Keratinocyte (primary cell): ENCODE measurements around the gene BCAS4. TPM values are rescaled to one million over a fixed set of nuclear protein-coding genes. Genes with fewer than 3 reads are reported as not detected.

Experiments used
- DNase-seq: peaks from one replicate; pipeline ENCODE4 v3.0.0-alpha.2; 2011; ENCODE audit warnings: low read depth, missing footprints, low spot score
- FAIRE-seq: peaks from 2 replicates; lab custom pipeline; 2011; peaks lifted over from hg19 to GRCh38; lab: Jason Lieb, UNC
- H2AFZ ChIP-seq: 2 replicates; pipeline ENCODE4 v1.6.0; 2012; ENCODE audit warnings: low read length, control low read depth, inconsistent platforms; ENCODE audit not compliant: control insufficient read depth
- H3K27ac ChIP-seq: 2 replicates; pipeline ENCODE4 v1.5.1; 2011; ENCODE audit warnings: low read length; ENCODE audit not compliant: control insufficient read depth, insufficient read depth
- H3K27me3 ChIP-seq: 3 replicates; pipeline ENCODE4 v1.6.0; 2011; ENCODE audit warnings: low read length; ENCODE audit not compliant: control insufficient read depth, insufficient read depth; ENCODE audit errors: extremely low read depth
- H3K36me3 ChIP-seq, 2 experiments: 2 replicates in 1 of 2; 3 replicates in 1 of 2; pipeline ENCODE4 v1.5.1; 2011; ENCODE audit warnings: low read length in 2 of 2, mild to moderate bottlenecking in 1 of 2; ENCODE audit not compliant: control insufficient read depth in 2 of 2, insufficient read depth in 2 of 2; ENCODE audit errors: extremely low read depth in 1 of 2
- H3K4me1 ChIP-seq: 3 replicates; pipeline ENCODE4 v1.5.1; 2011; ENCODE audit warnings: low read length; ENCODE audit not compliant: control insufficient read depth, insufficient read depth; ENCODE audit errors: extremely low read depth
- H3K4me2 ChIP-seq: 3 replicates; pipeline ENCODE4 v1.6.0; 2011; ENCODE audit warnings: low read depth, low read length; ENCODE audit not compliant: control insufficient read depth, insufficient read depth; ENCODE audit errors: extremely low read depth
- H3K4me3 ChIP-seq, 3 experiments: fragments of 200-600 bp in 1 of 3; sonication (generic) in 1 of 3; 2 replicates in 2 of 3; 3 replicates in 1 of 3; pipeline ENCODE4 v1.5.1; 2011 to 2016; ENCODE audit warnings: low read length in 3 of 3, mild to moderate bottlenecking in 3 of 3, control low read depth in 2 of 3, inconsistent platforms in 1 of 3, low read depth in 1 of 3, mixed read lengths in 1 of 3, mixed run types in 1 of 3, moderate library complexity in 1 of 3; ENCODE audit not compliant: control insufficient read depth in 2 of 3, insufficient read depth in 2 of 3; ENCODE audit errors: extremely low read depth in 1 of 3
- H3K79me2 ChIP-seq: 2 replicates; pipeline ENCODE4 v1.6.0; 2012; ENCODE audit warnings: low read length; ENCODE audit not compliant: control insufficient read depth, insufficient read depth
- H3K9ac ChIP-seq: 3 replicates; pipeline ENCODE4 v1.6.0; 2011; ENCODE audit warnings: low read length; ENCODE audit not compliant: control insufficient read depth, insufficient read depth; ENCODE audit errors: extremely low read depth
- H3K9me1 ChIP-seq: 3 replicates; pipeline ENCODE4 v1.6.0; 2011; ENCODE audit warnings: low read length; ENCODE audit not compliant: control insufficient read depth, insufficient read depth; ENCODE audit errors: extremely low read depth
- H3K9me3 ChIP-seq: 2 replicates; pipeline ENCODE4 v1.5.1; 2012; ENCODE audit warnings: low read depth, low read length; ENCODE audit not compliant: control insufficient read depth
- H4K20me1 ChIP-seq: 3 replicates; pipeline ENCODE4 v1.6.0; 2011; ENCODE audit warnings: low read length; ENCODE audit not compliant: control insufficient read depth, insufficient read depth; ENCODE audit errors: extremely low read depth
- CTCF ChIP-seq, 3 experiments: IDR thresholded peaks in 1 of 3; conservative IDR thresholded peaks in 1 of 3; optimal IDR thresholded peaks in 1 of 3; 2 replicates in 2 of 3; 3 replicates in 1 of 3; pipeline versions ENCODE3 to v1.5.1; 2011; ENCODE audit warnings: low read length in 3 of 3, mild to moderate bottlenecking in 3 of 3, moderate library complexity in 2 of 3, control low read depth in 1 of 3, inconsistent platforms in 1 of 3; ENCODE audit not compliant: insufficient read depth in 2 of 3; ENCODE audit errors: extremely low read depth in 1 of 3
- EZH2 ChIP-seq: IDR thresholded peaks from one replicate; pipeline ENCODE4 v1.6.1; 2012; ENCODE audit warnings: inconsistent platforms, mild to moderate bottlenecking, low read length, moderate library complexity
- dilution Hi-C: fragments of 300-500 bp; cut with MboI; formaldehyde crosslinking; loops from one replicate; pipeline ENCODE4 v1.7.0; 2020; ENCODE audit warnings: low sequenced_read_pairs; ENCODE audit not compliant: extremely low pct_ligation_motif_present
- polyA plus RNA-seq, 5 experiments: library from polyadenylated mRNA; depleted of rRNA in 3 of 5; stranded (reverse) in 3 of 5; stranded (forward) in 1 of 5; unstranded in 1 of 5; fragments of >200 nt; gene quantifications; 1 replicate in 1 of 5; 2 replicates in 3 of 5; 3 replicates in 1 of 5; pipeline versions ENCODE4 v1.2.1 to v1.2.3, GENCODE V29; 2011 to 2012; ENCODE audit warnings: missing spikeins in 2 of 5, low read depth in 1 of 5, low replicate concordance in 1 of 5

The BCAS4 gene
- polyA plus RNA-seq, 1 donor (not counting 4 experiments of a cell fraction or from before 2014, with no cell fraction given), result 13.8 TPM

- Histone ChIP-seq H3K9me1 (peaks cover 5% of the 10 kb centered on the region), H4K20me1 (peaks cover 20% of the 10 kb centered on the region), H3K9ac (no peak overlapping the region), H3K9me3 (no peaks in the 10 kb centered on the region), H3K36me3 (peaks cover 9 to 10% of the 10 kb centered on the region in 2 experiments), H3K79me2 (peaks cover 99% of the 10 kb centered on the region), H3K4me3 (no peak overlapping the region), H3K27ac (no peak overlapping the region), H3K4me1 (peaks cover 11% of the 10 kb centered on the region), H2AFZ (no peak overlapping the region), H3K4me2 (no peak overlapping the region), H3K27me3 (no peaks in the 10 kb centered on the region)
- FAIRE-seq (no peak), DNase-seq (no peak)
- no peak for TF ChIP-seq EZH2
- TF ChIP-seq CTCF (optimal IDR thresholded peaks at IDR 0.05 in 1 of 3, IDR thresholded peaks at IDR 0.05 in 1 of 3, conservative IDR thresholded peaks at IDR 0.05 in 1 of 3; ENCODE audit: extremely low read depth in 1 of 3, insufficient read depth in 2 of 3, low read length in 3 of 3), result no peak
- dilution Hi-C loops, result no loop called here
Observed at GRCh38 chr20:50909413-50909812, 114.6 kb downstream of the BCAS4 start.

GRCh38 chr20:50911030-50911429 is 116.2 kb downstream of the BCAS4 start:
- FAIRE-seq, result no peak

More at GRCh38 chr20:50911030-50911429, 116.2 kb downstream of the BCAS4 start:
- Histone ChIP-seq H3K27me3 (no peaks in the 10 kb centered on the region), H3K27ac (no peak overlapping the region), H3K4me2 (no peak overlapping the region), H3K79me2 (peaks cover 98% of the 10 kb centered on the region), H2AFZ (no peak overlapping the region), H3K9me1 (peaks cover 5% of the 10 kb centered on the region), H3K4me1 (peaks cover 27% of the 10 kb centered on the region), H3K9ac (no peak overlapping the region), H4K20me1 (peaks cover 18% of the 10 kb centered on the region), H3K36me3 (peaks cover 9% of the 10 kb centered on the region in 2 experiments), H3K4me3 (no peak overlapping the region), H3K9me3 (no peaks in the 10 kb centered on the region)
- TF ChIP-seq EZH2 (no peak), CTCF (optimal IDR thresholded peaks at IDR 0.05 in 1 of 3, IDR thresholded peaks at IDR 0.05 in 1 of 3, conservative IDR thresholded peaks at IDR 0.05 in 1 of 3; ENCODE audit: extremely low read depth in 1 of 3, insufficient read depth in 2 of 3, low read length in 3 of 3) (no peak)
- dilution Hi-C loops, result no loop called here
- no peak for DNase-seq
